Erythroblast (primary cell): ENCODE results near the gene EPHB6.

Experiments used
- GATA1 ChIP-seq: IDR thresholded peaks from 2 replicates; pipeline ENCODE4 v1.6.1; 2011; ENCODE audit warnings: low read depth, mild to moderate bottlenecking, control low read depth, low read length, moderate library complexity
- POLR2A ChIP-seq: IDR thresholded peaks from 2 replicates; pipeline ENCODE4 v1.6.1; 2011; ENCODE audit warnings: mild to moderate bottlenecking, low read length

DNA sequence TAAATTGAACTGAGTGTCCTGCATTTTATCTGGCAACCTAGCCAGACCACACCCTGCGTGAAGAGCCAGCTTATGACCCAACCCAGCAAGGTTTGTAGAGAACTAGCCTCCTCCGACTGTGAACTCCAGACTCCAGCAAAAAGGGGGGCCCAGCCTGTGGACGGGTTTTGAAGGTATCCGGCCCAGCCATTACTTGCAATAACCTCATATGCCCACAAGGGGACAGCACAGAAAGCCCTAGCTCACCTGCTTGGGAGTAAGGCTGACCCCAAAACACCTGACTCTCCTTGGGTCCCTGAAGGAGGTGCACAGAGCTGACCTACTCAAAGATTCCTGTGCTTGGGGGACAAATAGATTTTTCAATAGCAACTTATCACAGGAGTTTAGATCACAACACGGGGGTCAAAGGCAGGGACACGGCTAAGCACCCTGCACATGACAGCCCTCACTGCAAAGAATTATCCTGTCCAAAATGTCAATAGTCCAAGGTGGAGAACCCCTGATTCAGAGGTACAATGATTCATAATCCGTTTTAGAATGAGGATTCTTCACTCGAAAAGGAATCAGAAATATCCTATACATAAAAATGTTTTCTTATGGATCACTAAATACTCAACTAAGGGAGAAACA, 26.1 kb downstream of the EPHB6 start:
- TF ChIP-seq POLR2A (no peak), GATA1 (no peak)
